ENCODE data around the gene F2. TPM values are rescaled to one million over a fixed set of nuclear protein-coding genes. Genes with fewer than 3 reads are reported as not detected.

The F2 gene
- total and polyA plus RNA-seq, 2 of the 13 experiments (the other 11 are each of a cell fraction or from before 2014, with no cell fraction given): 330 to 801 TPM

DNA sequence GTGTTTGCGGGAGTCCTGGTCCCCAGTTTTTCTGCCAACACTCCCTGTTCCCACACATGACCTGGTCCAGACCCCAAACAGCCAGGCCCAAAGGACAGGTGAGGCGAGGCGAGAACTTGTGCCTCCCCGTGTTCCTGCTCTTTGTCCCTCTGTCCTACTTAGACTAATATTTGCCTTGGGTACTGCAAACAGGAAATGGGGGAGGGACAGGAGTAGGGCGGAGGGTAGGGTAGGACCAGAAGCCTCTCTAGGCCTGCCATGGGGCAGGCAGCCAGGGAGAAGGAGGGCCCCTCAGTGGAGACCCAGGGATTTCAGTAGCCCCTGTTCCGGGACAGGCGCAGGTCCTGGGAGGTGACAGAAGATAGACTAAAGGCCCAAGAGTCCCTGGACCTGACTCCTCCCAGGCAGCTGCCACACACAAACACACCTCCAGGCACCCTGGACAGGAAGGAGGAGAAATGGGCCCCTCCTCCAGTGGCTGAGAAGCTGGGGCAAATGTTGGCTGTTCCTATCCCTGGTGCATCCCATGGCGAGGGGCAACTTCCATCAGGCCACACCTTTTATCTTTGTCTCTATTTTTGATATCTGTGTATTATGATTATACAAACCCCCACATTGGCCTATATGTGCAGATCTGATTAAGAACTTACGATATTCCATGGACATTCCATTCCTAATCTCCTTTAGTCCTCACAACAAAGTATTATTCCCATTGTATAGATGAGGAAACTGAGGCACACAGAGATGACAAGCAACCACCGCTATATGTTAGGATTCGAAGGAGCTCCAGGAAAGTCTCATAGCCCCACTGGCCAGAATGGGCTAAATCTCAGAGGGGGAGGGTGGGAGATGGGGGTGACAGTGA is 626 bp upstream of the F2 start (continued):
- TF ChIP-seq KAT2B (IDR thresholded peaks at IDR 0.05; ENCODE audit: borderline replicate concordance, low read depth, low read length) (no peak), HNRNPH1 (optimal IDR thresholded peaks at IDR 0.05; ENCODE audit: low read depth, low read length) (no peak), HNF4A (CRISPR knock-in tag; IDR thresholded peaks at IDR 0.05) (peak; percentile 97), JUN (CRISPR knock-in tag; IDR thresholded peaks at IDR 0.05) (no peak), CENPX (CRISPR knock-in tag; IDR thresholded peaks at IDR 0.05) (no peak), HOXA5 (CRISPR knock-in tag; IDR thresholded peaks at IDR 0.05) (peak; percentile 77; the same call in 1 of the 2 replicates), ZNF782 (CRISPR knock-in tag; IDR thresholded peaks at IDR 0.05; ENCODE audit: borderline replicate concordance) (no peak), MAZ (IDR thresholded peaks at IDR 0.05; ENCODE audit: borderline replicate concordance, low read depth, low read length) (peak; percentile 79; the same call in 1 of the 2 replicates), MAZ (CRISPR knock-in tag; IDR thresholded peaks at IDR 0.05; ENCODE audit: low read depth) (peak; percentile 92), ZNF34 (CRISPR knock-in tag; IDR thresholded peaks at IDR 0.05; ENCODE audit: borderline replicate concordance) (no peak), THYN1 (CRISPR knock-in tag; IDR thresholded peaks at IDR 0.05; ENCODE audit: borderline replicate concordance, low read depth) (no peak), ZNF383 (CRISPR knock-in tag; IDR thresholded peaks at IDR 0.05; ENCODE audit: borderline replicate concordance) (no peak), ATRX (CRISPR knock-in tag; IDR thresholded peaks at IDR 0.05; ENCODE audit: borderline replicate concordance) (no peak), MIER2 (CRISPR knock-in tag; IDR thresholded peaks at IDR 0.05) (peak; percentile 65; the same call in 1 of the 2 replicates), REL (CRISPR knock-in tag; conservative IDR thresholded peaks at IDR 0.05) (peak; percentile 62; the same call in 1 of the 2 replicates), BCL6 (CRISPR knock-in tag; IDR thresholded peaks at IDR 0.05) (peak; percentile 77), EHMT2 (IDR thresholded peaks at IDR 0.05; ENCODE audit: borderline replicate concordance, low read depth, low read length) (peak; percentile 75; the same call in 1 of the 2 replicates), MIXL1 (CRISPR knock-in tag; IDR thresholded peaks at IDR 0.05) (peak; percentile 91)
- TF ChIP-seq, protein P1, sequence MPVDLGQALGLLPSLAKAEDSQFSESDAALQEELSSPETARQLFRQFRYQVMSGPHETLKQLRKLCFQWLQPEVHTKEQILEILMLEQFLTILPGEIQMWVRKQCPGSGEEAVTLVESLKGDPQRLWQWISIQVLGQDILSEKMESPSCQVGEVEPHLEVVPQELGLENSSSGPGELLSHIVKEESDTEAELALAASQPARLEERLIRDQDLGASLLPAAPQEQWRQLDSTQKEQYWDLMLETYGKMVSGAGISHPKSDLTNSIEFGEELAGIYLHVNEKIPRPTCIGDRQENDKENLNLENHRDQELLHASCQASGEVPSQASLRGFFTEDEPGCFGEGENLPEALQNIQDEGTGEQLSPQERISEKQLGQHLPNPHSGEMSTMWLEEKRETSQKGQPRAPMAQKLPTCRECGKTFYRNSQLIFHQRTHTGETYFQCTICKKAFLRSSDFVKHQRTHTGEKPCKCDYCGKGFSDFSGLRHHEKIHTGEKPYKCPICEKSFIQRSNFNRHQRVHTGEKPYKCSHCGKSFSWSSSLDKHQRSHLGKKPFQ (CRISPR knock-in tag; IDR thresholded peaks at IDR 0.05; ENCODE audit: insufficient replicate concordance): no peak
- TF ChIP-seq, protein P2, sequence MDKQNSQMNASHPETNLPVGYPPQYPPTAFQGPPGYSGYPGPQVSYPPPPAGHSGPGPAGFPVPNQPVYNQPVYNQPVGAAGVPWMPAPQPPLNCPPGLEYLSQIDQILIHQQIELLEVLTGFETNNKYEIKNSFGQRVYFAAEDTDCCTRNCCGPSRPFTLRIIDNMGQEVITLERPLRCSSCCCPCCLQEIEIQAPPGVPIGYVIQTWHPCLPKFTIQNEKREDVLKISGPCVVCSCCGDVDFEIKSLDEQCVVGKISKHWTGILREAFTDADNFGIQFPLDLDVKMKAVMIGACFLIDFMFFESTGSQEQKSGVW (CRISPR knock-in tag; IDR thresholded peaks at IDR 0.05; ENCODE audit: borderline replicate concordance): no peak
- TF ChIP-seq, protein P3, sequence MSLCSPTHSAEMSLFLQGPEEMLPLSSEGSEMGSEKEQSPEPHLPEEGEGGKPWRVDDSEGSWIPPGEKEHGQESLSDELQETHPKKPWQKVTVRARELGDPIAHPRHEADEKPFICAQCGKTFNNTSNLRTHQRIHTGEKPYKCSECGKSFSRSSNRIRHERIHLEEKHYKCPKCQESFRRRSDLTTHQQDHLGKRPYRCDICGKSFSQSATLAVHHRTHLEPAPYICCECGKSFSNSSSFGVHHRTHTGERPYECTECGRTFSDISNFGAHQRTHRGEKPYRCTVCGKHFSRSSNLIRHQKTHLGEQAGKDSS (CRISPR knock-in tag; IDR thresholded peaks at IDR 0.05; ENCODE audit: borderline replicate concordance, low read depth): 0 out of 2 replicates have a peak, but pooled peaks have one; percentile 23
- TF ChIP-seq, protein P4, sequence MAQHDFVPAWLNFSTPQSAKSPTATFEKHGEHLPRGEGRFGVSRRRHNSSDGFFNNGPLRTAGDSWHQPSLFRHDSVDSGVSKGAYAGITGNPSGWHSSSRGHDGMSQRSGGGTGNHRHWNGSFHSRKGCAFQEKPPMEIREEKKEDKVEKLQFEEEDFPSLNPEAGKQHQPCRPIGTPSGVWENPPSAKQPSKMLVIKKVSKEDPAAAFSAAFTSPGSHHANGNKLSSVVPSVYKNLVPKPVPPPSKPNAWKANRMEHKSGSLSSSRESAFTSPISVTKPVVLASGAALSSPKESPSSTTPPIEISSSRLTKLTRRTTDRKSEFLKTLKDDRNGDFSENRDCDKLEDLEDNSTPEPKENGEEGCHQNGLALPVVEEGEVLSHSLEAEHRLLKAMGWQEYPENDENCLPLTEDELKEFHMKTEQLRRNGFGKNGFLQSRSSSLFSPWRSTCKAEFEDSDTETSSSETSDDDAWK (CRISPR knock-in tag; IDR thresholded peaks at IDR 0.05): no peak
- TF ChIP-seq, protein P5, sequence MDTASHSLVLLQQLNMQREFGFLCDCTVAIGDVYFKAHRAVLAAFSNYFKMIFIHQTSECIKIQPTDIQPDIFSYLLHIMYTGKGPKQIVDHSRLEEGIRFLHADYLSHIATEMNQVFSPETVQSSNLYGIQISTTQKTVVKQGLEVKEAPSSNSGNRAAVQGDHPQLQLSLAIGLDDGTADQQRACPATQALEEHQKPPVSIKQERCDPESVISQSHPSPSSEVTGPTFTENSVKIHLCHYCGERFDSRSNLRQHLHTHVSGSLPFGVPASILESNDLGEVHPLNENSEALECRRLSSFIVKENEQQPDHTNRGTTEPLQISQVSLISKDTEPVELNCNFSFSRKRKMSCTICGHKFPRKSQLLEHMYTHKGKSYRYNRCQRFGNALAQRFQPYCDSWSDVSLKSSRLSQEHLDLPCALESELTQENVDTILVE (CRISPR knock-in tag; IDR thresholded peaks at IDR 0.05): peak; percentile 84
